Stimulated activated CD8-positive, alpha-beta memory T cell treated with anti-CD3 and anti-CD28 coated beads, Interleukin-15, amount 100 ng/mL, for 48 hours (primary cell): ENCODE data around the gene LHX3.

Experiments
- DNase-seq, 2 donors: peaks; one replicate each; pipeline ENCODE4 v3.0.0-alpha.2; 2020; ENCODE audit warnings: low read depth in 2 of 2

The LHX3 gene

DNA sequence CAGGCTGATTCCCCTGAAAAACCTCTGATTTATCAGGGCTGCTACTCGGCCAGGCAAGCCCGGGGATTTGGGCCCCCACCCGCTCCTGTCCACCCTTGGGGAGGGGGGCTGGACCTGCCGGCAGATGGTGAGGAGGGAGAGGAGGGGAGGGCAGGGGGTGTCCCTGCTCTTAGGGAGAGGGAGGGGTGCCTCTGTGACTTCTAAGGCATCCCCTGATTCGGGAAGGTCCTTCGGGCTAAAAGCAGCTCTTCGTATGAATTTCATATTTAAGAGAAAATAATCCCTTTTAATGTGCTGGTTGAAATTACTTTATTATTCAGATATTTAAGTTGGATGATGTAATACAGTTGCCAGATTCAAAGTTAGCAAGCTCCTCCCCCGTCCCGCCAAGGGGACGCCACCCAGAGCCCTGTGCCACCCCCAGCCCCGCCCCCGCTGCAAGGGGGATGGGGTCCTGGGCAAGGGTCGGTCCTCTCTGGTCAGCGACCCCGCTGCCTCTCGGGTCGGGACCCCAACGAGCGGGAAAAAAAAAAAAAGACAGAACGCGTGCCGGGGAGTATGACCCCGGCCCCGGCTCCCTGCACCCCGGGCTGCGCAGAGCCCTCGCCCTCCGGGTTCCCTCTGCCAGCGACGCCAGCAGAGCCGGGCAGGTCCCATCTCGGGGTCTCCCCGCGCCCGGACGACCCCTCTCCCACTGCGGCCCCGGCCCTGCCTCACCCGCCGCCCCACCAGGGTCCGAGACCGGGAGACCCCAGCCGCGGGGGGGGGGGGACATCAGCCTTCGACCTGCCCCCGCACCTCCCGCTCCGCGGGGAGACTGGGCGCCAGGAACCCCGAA lies 12.4 kb downstream of the LHX3 start:
- DNase-seq, result no peak

- DNase-seq, result no peak
Measured at GRCh38 chr9:136191960-136192286, 13.0 kb downstream of the LHX3 start.

- DNase-seq, result no peak
Measured at GRCh38 chr9:136191099-136191959, 13.6 kb downstream of the LHX3 start.

GRCh38 chr9:136190656-136191055 lies 14.3 kb downstream of the LHX3 start:
- no peak for DNase-seq

DNA sequence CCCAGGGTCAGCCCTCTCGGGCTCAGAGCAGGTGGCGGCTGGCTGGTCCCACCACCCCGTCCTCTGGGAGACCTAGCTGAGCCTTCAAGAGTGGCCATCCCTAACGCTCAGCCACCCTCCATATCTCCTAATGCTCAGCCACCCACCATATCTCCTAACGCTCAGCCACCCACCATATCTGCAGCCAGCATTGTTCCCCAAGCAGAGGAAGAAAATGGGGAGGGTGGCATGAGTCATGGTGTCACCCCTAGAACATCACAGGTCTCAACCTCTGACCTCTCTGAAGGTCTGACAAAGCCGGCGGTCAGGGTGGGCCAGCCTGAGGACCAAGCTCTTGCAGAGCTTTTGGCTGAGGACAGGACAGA lies 14.7 kb downstream of the LHX3 start:
- no peak for DNase-seq

GRCh38 chr9:136189394-136190236 lies 15.3 kb downstream of the LHX3 start:
- no peak for DNase-seq

DNA sequence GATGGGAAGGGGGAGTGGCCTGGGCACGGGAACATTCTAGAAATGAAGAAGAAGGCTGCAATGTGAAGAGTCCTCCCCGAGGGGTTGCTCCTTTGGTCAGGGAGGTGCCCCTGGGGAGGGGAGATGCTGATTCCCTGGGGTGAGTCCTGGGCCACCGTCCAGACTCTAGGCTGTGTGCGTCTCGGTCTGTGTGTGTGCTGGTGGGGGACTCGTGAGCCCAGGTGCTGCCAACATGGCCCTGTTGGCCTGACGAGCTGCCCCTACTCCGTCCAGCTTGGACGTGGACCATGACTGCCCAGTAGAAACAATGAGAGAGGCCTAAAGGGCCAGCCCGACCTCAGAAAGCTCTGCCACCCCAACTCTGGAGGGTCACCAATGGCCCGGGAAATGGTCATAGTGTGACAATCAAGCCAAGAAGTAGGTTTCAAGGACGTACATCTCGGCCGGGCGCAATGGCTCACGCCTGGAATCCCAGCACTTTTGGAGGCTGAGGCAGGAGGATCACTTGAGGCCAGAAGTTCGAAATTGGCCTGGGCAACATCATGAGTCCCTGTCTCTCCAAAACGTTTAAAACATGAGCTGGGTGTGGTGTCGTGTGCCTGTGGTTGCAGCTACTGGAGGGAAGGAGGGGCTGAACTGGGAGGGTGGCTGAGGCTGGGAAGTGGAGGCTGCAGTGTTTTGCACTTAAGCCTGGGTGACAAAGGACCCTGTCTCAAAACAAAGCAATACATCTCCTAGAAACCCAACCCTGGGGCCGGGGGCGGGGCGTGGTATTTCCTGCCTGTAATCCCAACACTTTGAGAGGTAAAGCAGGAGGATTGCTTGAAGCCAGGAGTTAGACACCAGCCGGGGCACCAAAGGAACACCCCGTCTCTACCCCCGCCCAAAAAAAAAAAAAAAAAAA lies 17.0 kb downstream of the LHX3 start:
- DNase-seq, result no peak

- DNase-seq, result no peak
Measured at GRCh38 chr9:136187197-136187596, 17.7 kb downstream of the LHX3 start.

DNA sequence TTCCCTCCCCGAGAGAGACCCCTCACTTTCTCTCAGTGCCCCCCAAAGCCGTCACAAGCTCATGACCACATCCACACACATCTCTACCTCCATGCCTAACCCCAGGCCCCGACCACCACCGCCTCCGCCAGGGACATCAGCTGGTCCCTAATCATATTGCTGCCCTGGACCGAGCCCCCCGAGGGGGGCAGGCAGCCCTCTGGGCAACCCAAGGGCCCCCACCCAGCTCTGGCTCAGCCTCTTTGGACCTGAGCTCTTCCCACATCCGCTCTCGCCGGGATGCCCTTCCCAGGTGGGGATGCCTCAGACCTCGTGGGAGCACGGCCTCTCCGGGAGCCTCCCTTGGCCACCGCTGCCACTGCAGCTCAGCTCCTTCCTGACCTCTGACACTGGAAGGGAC lies 18.5 kb downstream of the LHX3 start:
- DNase-seq, result no peak

DNA sequence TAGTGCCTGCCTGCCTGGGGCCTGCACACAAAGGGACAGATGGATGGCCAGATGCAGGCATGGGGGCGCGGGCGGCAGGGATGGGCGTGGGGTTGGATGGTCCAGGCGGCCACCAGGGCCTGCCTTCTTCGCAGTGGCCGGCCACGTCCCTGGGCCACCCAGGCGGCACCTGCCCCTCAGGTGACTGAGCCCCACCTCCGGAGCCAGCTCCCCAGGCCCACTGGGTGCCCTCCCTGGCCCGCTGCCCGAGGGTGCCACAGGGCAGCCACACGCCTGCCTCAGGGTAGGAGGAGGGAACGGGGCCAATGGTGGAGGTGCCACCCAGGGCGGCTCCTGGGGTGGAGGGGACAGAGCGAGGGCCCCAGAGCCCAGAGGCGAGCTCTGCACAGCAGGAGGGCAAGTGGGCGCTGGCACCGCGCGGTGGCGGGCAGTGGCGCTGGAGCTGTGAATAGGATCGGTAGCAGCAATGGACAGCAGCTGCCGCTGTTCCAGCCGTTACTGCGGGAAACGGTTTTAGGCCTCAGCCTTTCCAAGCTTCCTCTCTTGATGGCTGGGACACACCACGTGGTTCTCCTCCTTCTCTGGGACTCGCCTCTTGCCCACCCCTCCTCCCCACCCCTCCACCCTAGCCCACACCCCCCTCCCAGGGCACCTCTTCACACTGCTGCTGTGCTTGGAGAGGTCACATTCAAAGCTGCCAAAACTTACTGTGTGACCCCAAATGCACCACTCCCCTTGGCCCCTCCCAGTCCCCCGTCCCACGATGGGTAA lies 19.1 kb downstream of the LHX3 start:
- no peak for DNase-seq

- no peak for DNase-seq
Measured at GRCh38 chr9:136185066-136185465, 19.9 kb downstream of the LHX3 start.

GRCh38 chr9:136182850-136183422 lies 22.0 kb downstream of the LHX3 start:
- no peak for DNase-seq

- no peak for DNase-seq
Measured at GRCh38 chr9:136182420-136182787, 22.5 kb downstream of the LHX3 start.

DNA sequence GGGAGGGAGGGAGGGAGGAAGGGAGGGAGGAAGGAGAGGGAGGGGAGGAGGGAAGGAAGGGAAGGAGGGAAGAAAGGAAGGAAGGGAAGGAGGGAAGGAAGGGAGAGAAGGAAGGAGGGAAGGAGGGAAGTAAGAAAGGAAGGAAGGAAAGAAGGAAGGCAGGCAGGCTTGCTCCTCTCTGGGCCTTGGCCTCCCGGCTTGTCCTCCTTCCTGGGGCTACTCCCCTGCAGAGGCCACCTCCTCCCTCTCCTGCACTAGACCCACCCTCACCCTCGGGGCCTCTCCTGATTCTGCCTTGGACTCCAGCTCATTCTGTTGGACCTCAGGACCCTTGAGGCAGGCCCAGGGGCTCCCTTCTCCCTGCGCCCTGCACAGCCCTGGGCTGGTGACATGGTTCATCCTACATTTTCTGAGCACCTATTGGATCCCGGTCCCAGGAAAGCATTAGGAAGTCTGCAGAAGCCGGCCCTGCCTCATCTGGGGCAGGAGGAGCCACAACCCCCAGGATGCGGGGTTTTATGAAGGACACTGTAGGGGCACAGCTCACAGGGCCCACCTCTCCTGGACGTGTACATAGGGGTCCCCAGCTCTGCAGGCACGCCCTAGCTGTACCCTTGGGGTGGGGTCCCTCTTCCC lies 23.0 kb downstream of the LHX3 start:
- no peak for DNase-seq

DNA sequence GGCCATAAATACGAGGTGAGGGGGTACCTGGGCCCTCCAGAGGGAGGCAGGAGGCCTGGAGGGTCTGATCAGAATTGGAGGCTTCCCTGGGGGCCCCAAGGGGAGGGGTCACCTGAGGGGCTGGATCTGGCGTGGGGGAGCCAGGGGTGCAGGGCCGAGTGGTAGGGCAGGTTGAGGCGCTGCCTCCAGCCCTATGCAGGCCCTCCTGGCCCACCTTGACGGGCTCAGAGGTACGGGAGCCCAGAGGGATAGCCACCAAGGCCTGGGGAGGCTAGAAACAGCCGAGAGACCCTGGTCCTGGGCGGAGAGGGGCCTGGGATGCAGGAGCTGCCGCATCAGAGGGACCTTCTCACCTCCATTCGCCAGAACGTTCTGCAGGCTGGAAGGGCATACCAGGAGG lies 24.3 kb downstream of the LHX3 start:
- no peak for DNase-seq

DNA sequence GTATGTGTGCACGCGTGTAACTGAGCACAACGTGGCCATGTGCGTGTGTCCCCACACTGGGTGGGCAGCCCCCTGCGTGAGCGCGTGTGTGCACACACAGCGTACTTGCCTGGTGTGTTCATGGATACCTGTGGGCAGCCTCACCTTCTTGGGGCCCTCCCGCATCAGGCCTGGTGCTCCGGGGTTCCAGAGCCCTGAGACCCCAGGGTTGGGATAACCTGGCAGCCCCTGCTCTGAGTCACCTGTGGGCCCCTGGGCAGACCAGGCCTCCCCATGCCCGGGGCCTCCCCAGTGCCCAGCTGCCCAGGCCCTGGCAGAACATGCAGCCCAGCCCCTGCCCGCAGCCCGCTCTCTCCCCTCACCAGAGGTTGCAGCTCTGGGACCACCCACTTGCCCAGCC lies 25.2 kb downstream of the LHX3 start:
- no peak for DNase-seq

DNA sequence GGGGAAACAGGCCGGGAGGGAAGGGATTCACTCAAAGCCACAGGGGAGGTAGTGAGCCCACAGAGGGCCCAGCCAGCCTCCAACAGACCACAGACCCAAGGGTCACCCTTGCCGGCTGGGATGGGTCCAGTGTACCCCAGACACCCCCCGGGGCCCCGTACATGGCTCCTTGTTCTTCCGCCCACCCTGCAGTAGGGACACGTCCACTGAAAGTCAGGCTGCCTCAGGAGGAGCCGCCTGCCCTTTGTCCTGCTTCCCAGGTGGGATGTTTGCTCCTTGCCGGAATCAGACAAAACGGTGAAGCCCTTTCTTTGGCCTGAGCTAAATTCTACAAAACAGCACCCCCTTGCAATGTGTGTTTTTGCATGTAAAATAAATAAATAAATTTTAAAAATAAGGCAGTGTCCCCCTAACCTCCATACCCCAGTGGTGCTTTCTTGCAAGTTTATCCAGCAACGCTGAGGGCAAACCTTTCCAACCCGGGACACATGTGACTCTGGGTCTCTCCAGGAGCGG lies 25.8 kb downstream of the LHX3 start:
- no peak for DNase-seq

DNA sequence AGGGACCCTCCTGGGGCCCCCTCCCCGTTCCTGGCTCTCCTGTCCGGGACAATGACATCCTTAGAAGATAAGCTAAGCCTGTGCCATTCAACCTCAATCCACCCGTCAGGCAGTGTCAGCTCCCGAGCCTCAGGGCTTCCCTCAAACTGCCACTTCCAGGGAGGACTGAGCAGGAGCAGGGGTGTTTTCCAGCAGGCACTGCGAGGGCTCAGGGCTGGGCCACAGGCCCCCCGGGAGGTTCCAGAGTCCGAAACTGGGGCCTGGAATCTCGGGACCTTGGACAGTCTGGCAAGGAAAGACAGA lies 26.2 kb downstream of the LHX3 start:
- no peak for DNase-seq

GRCh38 chr9:136178061-136178772 lies 26.7 kb downstream of the LHX3 start:
- DNase-seq, result no peak
